Measurements from ENCODE around the gene ENTPD8.
A peak's percentile ranks its signal among the peaks of the same experiment; 100 is the strongest.

ENTPD8 gene

DNA sequence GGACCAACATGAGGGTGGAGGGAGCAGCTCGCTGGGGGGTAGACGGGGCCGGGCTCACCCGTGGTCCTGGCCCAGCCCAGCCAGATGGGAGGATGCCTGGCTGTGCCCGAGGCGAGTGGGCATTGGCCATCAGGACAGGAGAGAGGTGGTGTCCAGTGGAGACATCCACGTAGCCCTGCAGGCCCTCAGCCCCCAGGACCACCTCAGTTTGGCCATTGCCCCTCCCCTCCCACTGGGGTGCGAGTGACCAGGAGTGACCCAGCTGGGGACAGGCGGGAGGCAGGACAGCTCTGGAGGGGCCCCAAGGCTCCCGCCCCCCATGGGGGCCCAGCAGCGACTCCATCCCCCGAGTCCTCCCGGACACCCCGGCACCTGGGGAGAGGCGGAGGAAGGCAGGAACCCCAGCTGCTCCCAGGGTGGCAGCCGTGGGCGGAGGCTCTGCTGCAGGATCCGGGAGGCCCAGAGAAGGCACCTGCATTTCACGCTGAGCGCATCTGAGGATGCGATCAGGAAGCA lies 9.7 kb downstream of the ENTPD8 start:
- DNase-seq (ENCODE audit: low read depth in 2 of 2): no peak

DNA sequence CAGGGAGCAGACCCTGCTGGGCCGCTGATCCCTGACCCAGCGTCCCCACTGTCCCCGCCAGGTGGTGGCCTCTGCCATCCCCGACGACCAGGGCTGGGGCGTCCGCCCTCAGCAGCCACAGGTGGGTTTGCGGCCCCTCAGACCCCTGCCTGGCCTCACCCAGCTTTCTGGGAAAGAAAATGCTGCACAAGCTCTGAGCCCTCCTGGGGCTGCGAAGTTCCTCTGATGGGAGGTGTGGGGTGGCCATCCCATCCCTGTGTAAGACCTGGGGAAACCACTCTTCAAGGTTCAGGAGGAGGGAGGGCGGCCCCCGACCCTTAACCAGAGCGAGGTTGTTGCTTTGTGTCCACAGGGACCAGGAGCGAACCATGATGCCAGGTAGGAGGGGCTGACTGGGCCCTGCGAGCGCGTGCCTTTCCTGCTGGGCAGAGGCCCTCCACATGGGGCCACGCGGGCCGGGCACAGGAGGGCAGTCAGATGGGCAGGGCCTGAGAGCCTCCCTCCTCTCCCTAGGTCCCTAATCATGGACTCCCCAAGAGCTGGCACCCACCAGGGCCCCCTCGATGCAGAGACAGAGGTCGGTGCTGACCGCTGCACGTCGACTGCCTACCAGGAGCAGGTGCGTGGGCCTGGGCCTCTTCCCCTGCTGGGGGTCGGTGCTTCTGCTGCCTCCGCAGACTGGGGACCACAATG lies 10.3 kb downstream of the ENTPD8 start:
- no peak for DNase-seq (ENCODE audit: low read depth in 2 of 2)

- DNase-seq (ENCODE audit: low read depth in 2 of 2): no peak
Measured at GRCh38 chr9:137429974-137430722, 11.0 kb downstream of the ENTPD8 start.

GRCh38 chr9:137429546-137429890 lies 11.6 kb downstream of the ENTPD8 start:
- DNase-seq (ENCODE audit: low read depth in 2 of 2): no peak

DNA sequence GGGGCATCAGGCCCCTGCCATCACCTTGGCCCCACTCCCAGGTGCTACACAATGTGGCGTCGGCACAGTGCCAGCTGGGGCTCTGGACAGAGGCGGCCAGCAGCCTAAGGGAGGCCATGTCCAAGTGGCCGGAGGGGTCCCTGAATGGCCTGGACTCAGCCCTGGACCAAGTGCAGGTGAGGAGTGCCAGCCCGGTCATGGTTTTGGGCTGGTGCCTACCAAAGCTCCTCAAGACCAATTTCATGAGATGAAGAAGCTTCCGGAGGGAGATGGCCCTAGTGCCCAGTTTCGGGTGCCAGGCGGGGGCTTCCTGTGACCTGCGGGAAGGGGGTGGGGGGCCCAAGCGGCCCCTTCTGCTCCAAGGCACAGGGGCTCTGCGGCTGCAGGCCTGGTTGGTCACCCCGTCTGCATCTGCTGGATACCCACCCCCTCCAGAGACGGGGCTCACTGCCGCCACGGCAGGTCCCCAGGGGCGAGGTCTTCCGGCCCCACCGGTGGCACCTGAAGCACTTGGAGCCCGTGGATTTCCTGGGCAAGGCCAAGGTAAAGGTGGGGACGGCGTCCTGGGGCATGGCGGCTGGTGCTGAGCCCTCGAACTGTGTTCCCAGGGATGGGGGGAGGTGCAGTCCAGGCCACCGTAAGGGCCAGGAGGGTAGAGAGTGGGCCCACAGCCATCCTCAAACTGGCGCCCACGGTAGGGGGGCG lies 12.2 kb downstream of the ENTPD8 start:
- DNase-seq (ENCODE audit: low read depth in 2 of 2): no peak

GRCh38 chr9:137428311-137428630 lies 12.9 kb downstream of the ENTPD8 start:
- DNase-seq (ENCODE audit: low read depth in 2 of 2): no peak

DNA sequence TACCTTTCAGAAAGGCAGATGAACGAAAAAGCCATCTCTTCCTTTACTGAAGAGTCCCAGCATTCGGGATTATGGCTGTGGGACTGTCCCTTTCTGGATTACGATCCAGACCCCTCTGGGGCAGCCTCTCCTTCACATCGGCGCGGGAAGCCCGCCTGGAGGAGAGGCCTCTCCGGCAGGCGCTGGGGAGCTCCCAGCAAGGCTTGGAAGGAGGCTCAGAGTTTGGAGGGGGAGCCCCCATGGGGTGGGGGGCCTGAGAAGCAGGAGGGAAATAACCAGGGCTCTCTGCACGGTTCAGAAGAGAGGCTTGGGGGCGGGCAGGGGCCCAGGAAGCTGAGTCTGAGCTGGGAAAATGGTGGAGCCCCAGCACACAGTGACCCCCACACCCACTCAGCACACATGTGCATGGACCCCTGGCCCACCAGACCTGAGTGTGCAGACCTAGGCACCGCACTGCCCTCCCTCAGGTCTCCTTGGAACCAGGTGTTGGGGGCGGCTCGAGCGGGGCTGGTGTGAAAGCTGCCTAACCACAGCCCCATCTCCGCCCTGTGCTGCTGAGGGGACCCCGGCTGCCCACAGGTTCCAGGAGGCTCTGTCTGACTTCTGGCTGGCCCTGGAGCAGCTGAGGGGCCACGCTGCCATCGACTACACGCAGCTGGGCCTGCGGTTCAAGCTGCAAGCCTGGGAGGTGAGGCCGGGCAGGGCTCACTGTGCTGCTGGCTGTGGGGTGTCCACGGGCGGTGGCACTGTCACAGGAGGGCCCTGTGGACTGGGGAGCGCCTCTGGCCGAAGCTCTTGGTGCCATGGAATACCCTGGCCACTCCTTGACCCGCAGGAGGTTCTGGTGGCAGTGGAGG lies 13.5 kb downstream of the ENTPD8 start:
- no peak for DNase-seq (ENCODE audit: low read depth in 2 of 2)

GRCh38 chr9:137426018-137426681 lies 15.0 kb downstream of the ENTPD8 start:
- DNase-seq (ENCODE audit: low read depth in 2 of 2): no peak

DNA sequence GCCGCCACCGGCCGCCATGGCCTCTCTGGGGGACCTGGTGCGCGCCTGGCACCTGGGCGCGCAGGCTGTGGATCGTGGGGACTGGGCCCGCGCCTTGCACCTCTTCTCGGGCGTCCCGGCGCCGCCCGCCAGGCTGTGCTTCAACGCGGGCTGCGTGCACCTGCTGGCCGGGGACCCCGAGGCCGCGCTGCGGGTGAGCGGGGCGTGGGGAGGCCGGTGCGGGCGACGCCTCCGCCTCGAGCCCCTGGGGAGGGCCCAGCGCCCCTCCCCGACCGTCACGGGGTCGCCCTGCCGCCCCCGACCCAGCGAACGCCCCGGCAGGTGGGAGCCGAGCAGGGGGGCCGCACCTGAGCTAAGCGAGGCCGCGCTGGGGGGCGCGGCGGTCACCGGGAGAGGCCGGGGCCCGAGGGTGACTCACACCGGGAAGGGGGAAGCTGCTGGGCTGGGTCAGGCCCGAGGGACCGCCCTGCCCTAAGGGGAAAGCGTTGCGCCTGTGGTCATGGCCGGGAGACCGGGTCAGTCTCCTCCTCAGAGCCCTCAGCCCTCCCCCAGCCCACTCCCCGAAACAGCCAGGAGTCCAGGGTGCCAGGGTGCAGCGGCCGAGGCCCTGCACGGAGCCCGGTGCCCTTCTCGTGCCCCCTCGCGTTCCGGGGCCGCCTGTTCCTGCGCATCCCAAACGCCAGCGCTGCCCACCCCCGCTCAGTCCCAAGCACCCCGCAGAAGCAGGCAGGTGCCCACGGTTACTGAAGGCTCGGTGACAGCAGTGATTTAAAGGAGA lies 17.5 kb downstream of the ENTPD8 start:
- DNase-seq (ENCODE audit: low read depth in 2 of 2): no peak

DNA sequence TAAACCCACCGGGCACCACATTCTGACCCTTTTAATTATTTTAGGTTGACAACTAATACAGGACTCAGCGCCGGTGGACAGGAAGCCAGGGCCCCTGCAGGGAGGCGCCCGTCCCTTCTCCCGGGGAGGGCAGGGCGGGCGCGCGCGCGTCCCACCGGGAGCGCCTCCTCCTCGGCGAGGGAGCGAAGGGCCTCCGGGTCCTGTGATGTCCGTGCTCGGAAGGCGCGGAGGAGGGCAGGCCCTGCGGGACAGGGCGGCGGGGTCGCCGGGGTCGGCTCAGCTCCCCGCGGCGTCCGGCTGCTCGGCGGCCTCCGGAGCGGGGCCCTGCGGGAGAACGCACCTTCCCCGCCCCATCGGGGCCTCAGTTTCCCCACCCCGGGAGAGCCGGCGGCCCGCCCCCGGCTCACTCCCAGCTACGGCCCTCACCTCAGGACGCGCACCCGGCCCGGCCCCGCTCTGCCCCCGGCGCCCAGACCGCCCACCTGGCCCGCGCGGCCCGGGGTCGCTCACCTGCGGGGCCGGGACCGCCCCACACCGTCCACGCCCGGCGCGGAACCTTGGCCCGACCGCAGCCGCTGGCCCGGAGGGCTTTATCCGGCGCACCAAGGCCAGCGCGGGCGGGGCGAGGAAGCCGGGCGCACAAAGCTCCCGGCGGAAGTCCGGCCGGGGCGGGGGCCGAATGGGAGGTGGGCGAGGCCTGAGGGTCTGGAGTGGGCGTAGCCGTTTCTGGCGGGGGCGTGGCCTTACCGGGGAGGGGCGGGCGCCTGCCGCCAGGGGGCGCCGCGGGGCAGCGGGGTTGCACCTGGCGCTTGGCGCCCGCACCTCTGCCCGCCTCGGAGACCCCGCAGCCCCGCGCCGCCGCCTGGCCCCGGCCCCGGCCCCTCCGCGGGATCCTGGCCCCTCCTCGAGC lies 18.3 kb downstream of the ENTPD8 start, which contains the start of the genes EXD3 and NOXA1:
Gene EXD3, minus strand, starts transcription at position 559 of the 910 bp plus-strand sequence. CDS start 27,805 bp downstream, outside the sequence.
Gene NOXA1, plus strand, starts transcription at position 790 of the 910 bp plus-strand sequence. CDS start 137 bp downstream, outside the sequence.
- peak; percentile 87 to 94 for DNase-seq (ENCODE audit: low read depth in 2 of 2)

DNA sequence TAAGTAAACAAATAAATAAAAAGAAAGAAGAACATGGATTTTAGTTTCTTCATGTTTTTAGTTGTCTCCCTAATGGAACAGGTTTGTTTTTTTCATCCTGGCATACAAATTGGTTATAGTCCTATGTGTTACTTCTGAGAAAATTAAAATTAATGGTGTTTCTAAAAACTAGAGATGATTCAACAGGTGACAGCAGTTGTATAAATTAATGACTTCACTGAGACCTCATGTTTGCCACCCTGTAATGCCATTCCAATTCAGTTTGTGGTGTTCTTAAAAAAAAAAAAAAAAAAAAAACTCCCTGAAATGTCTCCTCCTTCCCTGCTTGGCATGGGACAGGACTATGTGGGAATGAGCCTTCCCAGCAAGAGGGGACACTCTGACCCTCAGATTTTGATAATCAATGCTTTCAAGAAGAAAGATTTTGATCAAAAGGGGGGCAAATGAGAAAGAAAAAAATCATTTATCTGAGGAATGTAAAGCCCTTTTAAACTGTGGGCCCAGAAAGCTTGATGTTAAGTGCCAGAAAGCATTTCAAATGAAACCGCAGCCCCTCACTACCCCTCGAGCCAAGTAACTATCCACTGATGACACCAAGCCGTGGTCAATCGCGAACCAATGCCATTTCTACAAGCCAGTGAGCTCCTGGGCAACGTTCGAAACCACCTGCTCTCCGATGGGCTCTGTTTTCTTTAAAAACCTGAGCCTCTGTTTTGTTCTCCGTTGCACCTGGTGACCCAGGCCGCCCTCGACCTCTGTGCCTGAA lies 19.1 kb downstream of the ENTPD8 start:
- DNase-seq (ENCODE audit: low read depth in 2 of 2): no peak

- no peak for DNase-seq (ENCODE audit: low read depth in 2 of 2)
Measured at GRCh38 chr9:137417161-137418021, 23.8 kb downstream of the ENTPD8 start.

GRCh38 chr9:137416563-137417151 lies 24.5 kb downstream of the ENTPD8 start:
- DNase-seq (ENCODE audit: low read depth in 2 of 2): no peak

DNA sequence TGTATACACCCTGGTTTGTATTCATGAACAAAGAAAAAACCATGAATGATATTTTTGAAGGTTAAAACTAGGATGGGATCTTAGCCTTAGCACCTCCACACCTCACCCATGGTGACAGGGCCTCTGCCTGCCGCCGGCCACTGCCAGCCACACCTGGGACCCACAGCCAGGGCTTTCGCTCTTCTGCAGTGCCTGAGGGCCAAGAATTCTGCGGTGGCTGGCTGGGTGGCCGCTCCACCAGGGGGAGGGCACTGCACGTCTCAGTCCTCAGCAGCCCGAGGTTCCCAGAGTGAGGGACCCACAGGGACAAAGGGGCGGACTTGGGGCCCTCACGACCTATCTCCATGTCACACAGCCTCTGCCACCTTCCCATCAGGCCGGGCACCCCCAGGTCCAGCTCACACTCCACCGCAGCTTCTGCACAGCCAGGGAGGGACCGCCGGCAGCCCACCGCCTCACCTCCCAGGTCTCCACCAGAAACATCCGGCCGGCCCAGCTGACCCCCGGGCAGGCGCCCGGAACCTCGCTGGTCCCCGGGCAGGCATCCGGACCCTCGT lies 25.1 kb downstream of the ENTPD8 start:
- no peak for DNase-seq (ENCODE audit: low read depth in 2 of 2)

DNA sequence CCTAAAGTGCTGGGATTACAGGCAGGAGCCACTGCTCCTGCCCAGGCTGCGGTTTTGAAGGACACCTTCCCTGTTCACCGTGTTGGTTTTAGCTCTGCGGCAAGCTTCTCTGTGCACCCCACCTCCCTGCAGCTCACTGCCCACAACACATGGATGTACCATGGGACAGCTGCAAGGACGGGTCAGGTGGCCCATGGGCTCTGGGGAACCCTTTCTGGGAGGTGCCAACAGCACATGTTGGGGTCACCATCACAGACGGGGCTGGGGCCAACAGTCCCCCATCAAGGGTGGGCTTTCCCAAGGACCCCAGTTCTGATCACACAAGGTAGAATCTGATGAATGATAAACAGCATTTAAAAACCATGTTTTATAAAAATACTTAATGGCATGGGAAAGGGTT lies 25.7 kb downstream of the ENTPD8 start:
- DNase-seq (ENCODE audit: low read depth in 2 of 2): no peak

DNA sequence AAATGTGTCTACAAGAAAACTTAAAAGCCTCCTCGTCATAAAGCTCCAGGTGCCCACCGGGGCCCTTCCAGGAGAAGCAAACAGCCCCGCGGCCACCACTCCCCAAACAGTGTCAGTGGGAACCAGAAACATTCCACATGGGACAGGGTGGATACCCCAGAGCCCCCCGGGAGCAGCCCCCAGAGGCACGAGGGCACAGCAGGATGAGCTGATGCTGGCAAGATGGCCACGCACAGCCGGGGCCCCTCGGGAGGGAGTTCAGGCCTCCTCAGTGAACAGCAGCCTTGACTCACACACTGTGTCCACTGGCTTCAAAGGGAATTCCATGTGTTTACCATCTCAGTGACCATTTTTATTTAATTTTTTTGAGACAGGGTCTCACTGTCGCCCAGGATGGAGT lies 28.7 kb downstream of the ENTPD8 start:
- DNase-seq (ENCODE audit: low read depth in 2 of 2): no peak
